HG03342 (cell line): ENCODE data around the gene GPC5.
"Not testable (repeated sequence)": the region's sequence is repeated elsewhere in the genome, so short reads cannot be mapped to it uniquely, and the experiment has no call there.

Experiments used
- ATAC-seq: cut with Tn5 transposase; IDR thresholded peaks from one replicate; pipeline ENCODE4 v1.9.1; 2021; ENCODE audit warnings: mild to moderate bottlenecking, moderate library complexity; ENCODE audit not compliant: unreplicated experiment

GPC5 gene

GRCh38 chr13:92864584-92865284 is 1466.3 kb downstream of the GPC5 start:
- ATAC-seq, result no peak

GRCh38 chr13:92873029-92873428 is 1474.6 kb downstream of the GPC5 start:
- no peak for ATAC-seq

- no peak for ATAC-seq
Measured at GRCh38 chr13:92886535-92887077, 1488.2 kb downstream of the GPC5 start.

GRCh38 chr13:92894447-92894846 is 1496.0 kb downstream of the GPC5 start:
- ATAC-seq, result no peak

GRCh38 chr13:92896842-92897241 is 1498.4 kb downstream of the GPC5 start:
- ATAC-seq, result no peak

GRCh38 chr13:92898946-92899345 is 1500.5 kb downstream of the GPC5 start:
- ATAC-seq, result not testable (repeated sequence)

GRCh38 chr13:92900446-92900845 is 1502.0 kb downstream of the GPC5 start:
- no peak for ATAC-seq

GRCh38 chr13:92901739-92902138 is 1503.3 kb downstream of the GPC5 start:
- ATAC-seq, result no peak

- no peak for ATAC-seq
Measured at GRCh38 chr13:92912629-92913028, 1514.2 kb downstream of the GPC5 start.

GRCh38 chr13:92913840-92914239 is 1515.4 kb downstream of the GPC5 start:
- ATAC-seq, result no peak
